H1 (cell line): ENCODE measurements around the gene UBE2F. TPM values are rescaled to one million over a fixed set of nuclear protein-coding genes. Genes with fewer than 3 reads are reported as not detected.

Experiments used
- CTCF ChIA-PET: fragments of 300-600 bp; sonication (Branson Sonifier 250); formaldehyde crosslinking; loops from one replicate; lab custom pipeline; 2021; ENCODE audit not compliant: partially characterized antibody; lab: Charles Lee
- POLR2A ChIA-PET: fragments of 300-600 bp; sonication (Branson Sonifier 250); formaldehyde crosslinking; loops from one replicate; lab custom pipeline; 2021; ENCODE audit warnings: inconsistent platforms; ENCODE audit not compliant: partially characterized antibody; lab: Charles Lee
- DNase-seq, 2 experiments: peaks; one replicate each; pipeline versions ENCODE4 v3.0.0 to v3.0.0-alpha.2; 2010 to 2022; ENCODE audit warnings: low spot score in 2 of 2, low read depth in 1 of 2, mixed read lengths in 1 of 2
- FAIRE-seq: peaks from 2 replicates; lab custom pipeline; 2011; peaks lifted over from hg19 to GRCh38; lab: Jason Lieb, UNC
- H2AFZ ChIP-seq: 2 replicates; pipeline ENCODE4 v1.8.1; 2012; ENCODE audit warnings: low read length, inconsistent platforms
- H2AK5ac ChIP-seq: 2 replicates; pipeline ENCODE4 v1.6.1; 2013; ENCODE audit warnings: low read depth, low read length
- H2BK120ac ChIP-seq: replicated peaks from 2 replicates; pipeline ENCODE3; 2013; ENCODE audit warnings: low read depth, low read length, inconsistent platforms
- H2BK12ac ChIP-seq: 2 replicates; pipeline ENCODE4 v1.6.1; 2013; ENCODE audit warnings: low read depth, low read length
- H2BK15ac ChIP-seq: 2 replicates; pipeline ENCODE4 v1.6.1; 2013; ENCODE audit warnings: low read length
- H2BK20ac ChIP-seq: 2 replicates; pipeline ENCODE4 v1.6.1; 2013; ENCODE audit warnings: low read length
- H2BK5ac ChIP-seq: 2 replicates; pipeline ENCODE4 v1.6.1; 2013; ENCODE audit warnings: low read depth, low read length
- H3K14ac ChIP-seq: 2 replicates; pipeline ENCODE4 v1.6.1; 2013; ENCODE audit warnings: inconsistent platforms; ENCODE audit not compliant: insufficient read length
- H3K18ac ChIP-seq: 2 replicates; pipeline ENCODE4 v1.6.1; 2013; ENCODE audit warnings: low read length; ENCODE audit errors: extremely low read depth
- H3K23ac ChIP-seq: 2 replicates; pipeline ENCODE4 v1.6.1; 2013; ENCODE audit warnings: inconsistent platforms; ENCODE audit not compliant: insufficient read length
- H3K23me2 ChIP-seq: 2 replicates; pipeline ENCODE4 v1.6.1; 2013; ENCODE audit warnings: low read depth, low read length
- H3K27ac ChIP-seq: 2 replicates; pipeline ENCODE4 v1.6.1; 2011; ENCODE audit warnings: low read depth, low read length, inconsistent platforms
- H3K27me3 ChIP-seq, 4 experiments: replicated peaks in 1 of 4; 1 replicate in 1 of 4; 2 replicates in 3 of 4; pipeline versions ENCODE4 v1.6.1 to v1.8.1; 2011 to 2013; ENCODE audit warnings: low read length in 3 of 4, mild to moderate bottlenecking in 3 of 4, inconsistent platforms in 2 of 4, mixed read lengths in 2 of 4, moderate library complexity in 1 of 4; ENCODE audit not compliant: control insufficient read depth in 3 of 4, insufficient read depth in 3 of 4; ENCODE audit errors: extremely low read depth in 1 of 4
- H3K36me3 ChIP-seq, 4 experiments: 2 replicates each; pipeline versions ENCODE4 v1.6.1 to v1.8.1; 2011 to 2013; ENCODE audit warnings: mild to moderate bottlenecking in 4 of 4, low read length in 3 of 4, moderate library complexity in 2 of 4, control low read depth in 1 of 4, inconsistent platforms in 1 of 4; ENCODE audit not compliant: insufficient read depth in 4 of 4, control insufficient read depth in 2 of 4
- H3K4ac ChIP-seq: replicated peaks from 2 replicates; pipeline ENCODE3; 2013; ENCODE audit warnings: low read length, low read depth, mixed read lengths, inconsistent platforms; ENCODE audit not compliant: insufficient read length
- H3K4me1 ChIP-seq, 4 experiments: replicated peaks in 1 of 4; 1 replicate in 1 of 4; 2 replicates in 3 of 4; pipeline versions ENCODE4 v1.6.1 to v1.8.1; 2011 to 2013; ENCODE audit warnings: low read length in 3 of 4, inconsistent platforms in 2 of 4, mixed read lengths in 1 of 4; ENCODE audit not compliant: insufficient read depth in 4 of 4, control insufficient read depth in 3 of 4
- H3K4me2 ChIP-seq, 2 experiments: 2 replicates each; pipeline versions ENCODE4 v1.6.1 to v1.8.1; 2011 to 2013; ENCODE audit warnings: low read depth in 2 of 2, low read length in 2 of 2, control low read depth in 1 of 2, inconsistent platforms in 1 of 2, mild to moderate bottlenecking in 1 of 2; ENCODE audit not compliant: insufficient read depth in 1 of 2
- H3K4me3 ChIP-seq, 4 experiments: fragments of 200-600, 300-600 bp in 1 of 4; sonication (generic), shearing (Covaris generic), sonication (Bioruptor Twin) in 1 of 4; 2 replicates each; pipeline versions ENCODE4 v1.5.1 to v1.8.1; 2011 to 2016; ENCODE audit warnings: low read length in 4 of 4, low read depth in 3 of 4, control low read depth in 2 of 4, inconsistent platforms in 2 of 4, mild to moderate bottlenecking in 2 of 4, mixed read lengths in 1 of 4, moderate library complexity in 1 of 4; ENCODE audit not compliant: insufficient read depth in 2 of 4; ENCODE audit errors: extremely low read depth in 1 of 4
- H3K56ac ChIP-seq: replicated peaks from 2 replicates; pipeline ENCODE3; 2013; ENCODE audit warnings: low read depth, mild to moderate bottlenecking, mixed read lengths, low read length, inconsistent platforms; ENCODE audit not compliant: insufficient read length
- H3K79me1 ChIP-seq: 2 replicates; pipeline ENCODE4 v1.6.1; 2013; ENCODE audit warnings: low read depth, low read length, control low read depth
- H3K79me2 ChIP-seq, 2 experiments: 2 replicates each; pipeline versions ENCODE4 v1.6.1 to v1.8.1; 2012 to 2013; ENCODE audit warnings: low read length in 2 of 2, mild to moderate bottlenecking in 2 of 2, inconsistent platforms in 1 of 2; ENCODE audit not compliant: insufficient read depth in 2 of 2, control insufficient read depth in 1 of 2
- H3K9ac ChIP-seq, 4 experiments: replicated peaks in 1 of 4; 1 replicate in 1 of 4; 2 replicates in 3 of 4; pipeline versions ENCODE4 v1.6.1 to v1.8.1; 2011 to 2013; ENCODE audit warnings: low read depth in 3 of 4, low read length in 3 of 4, control low read depth in 2 of 4, mild to moderate bottlenecking in 2 of 4, moderate library complexity in 2 of 4, inconsistent platforms in 1 of 4; ENCODE audit errors: extremely low read depth in 1 of 4
- H3K9me3 ChIP-seq, 2 experiments: 2 replicates each; pipeline versions ENCODE4 v1.6.1 to v1.8.1; 2012 to 2013; ENCODE audit warnings: mild to moderate bottlenecking in 2 of 2, moderate library complexity in 2 of 2, control low read depth in 1 of 2, inconsistent platforms in 1 of 2, low read depth in 1 of 2, low read length in 1 of 2, mixed read lengths in 1 of 2; ENCODE audit not compliant: insufficient read depth in 2 of 2
- H4K20me1 ChIP-seq, 2 experiments: replicated peaks in 1 of 2; 2 replicates each; pipeline versions ENCODE3 to v1.8.1; 2011 to 2013; ENCODE audit warnings: inconsistent platforms in 2 of 2, low read length in 2 of 2, mild to moderate bottlenecking in 1 of 2; ENCODE audit not compliant: insufficient read depth in 2 of 2, control insufficient read depth in 1 of 2
- H4K5ac ChIP-seq: 2 replicates; pipeline ENCODE4 v1.6.1; 2013; ENCODE audit warnings: low read length, low read depth, mixed read lengths, inconsistent platforms; ENCODE audit not compliant: insufficient read length
- H4K8ac ChIP-seq: 2 replicates; pipeline ENCODE4 v1.8.0; 2013; ENCODE audit warnings: mild to moderate bottlenecking, moderate library complexity, low read length, inconsistent platforms; ENCODE audit not compliant: insufficient read depth; ENCODE audit errors: extremely low read depth
- H4K91ac ChIP-seq: replicated peaks from 2 replicates; pipeline ENCODE3; 2013; ENCODE audit warnings: low read length, mixed read lengths, inconsistent platforms; ENCODE audit not compliant: insufficient read length
- ATF3 ChIP-seq: IDR thresholded peaks from 2 replicates; pipeline ENCODE4 v1.6.1; 2011; ENCODE audit warnings: low read depth, mild to moderate bottlenecking, low read length; ENCODE audit not compliant: insufficient read depth
- BACH1 ChIP-seq: IDR thresholded peaks from 2 replicates; pipeline ENCODE4 v1.6.1; 2012; ENCODE audit warnings: low read length, improper control_type of control experiment
- CHD1 ChIP-seq: IDR thresholded peaks from 2 replicates; pipeline ENCODE4 v1.6.1; 2012; ENCODE audit warnings: low read depth, low read length, improper control_type of control experiment
- KDM4A ChIP-seq: IDR thresholded peaks from one replicate; pipeline ENCODE4 v1.7.1; 2012; ENCODE audit warnings: low read depth, mild to moderate bottlenecking, moderate library complexity, low read length, inconsistent platforms; ENCODE audit not compliant: severe bottlenecking
- KDM5A ChIP-seq: fragments of 200-600 bp; IDR thresholded peaks from 2 replicates; pipeline ENCODE4 v1.7.1; 2012; ENCODE audit warnings: mild to moderate bottlenecking, low read length, inconsistent platforms, mixed read lengths
- MAX ChIP-seq: IDR thresholded peaks from 2 replicates; pipeline ENCODE4 v1.6.1; 2012; ENCODE audit warnings: inconsistent platforms
- NRF1 ChIP-seq: IDR thresholded peaks from 2 replicates; pipeline ENCODE4 v1.6.1; 2011; ENCODE audit warnings: mild to moderate bottlenecking, low read depth, low read length, improper control_type of control experiment
- POLR2AphosphoS5 ChIP-seq: IDR thresholded peaks from 2 replicates; pipeline ENCODE4 v1.6.1; 2011; ENCODE audit warnings: low read depth, low read length
- RNF2 ChIP-seq: fragments of 200-900, 300-1000 bp; sonication (generic); IDR thresholded peaks from 2 replicates; pipeline ENCODE4 v1.7.1; 2016; ENCODE audit warnings: borderline replicate concordance, low read depth, mild to moderate bottlenecking, antibody characterized with exemption, low read length; ENCODE audit not compliant: poor library complexity, severe bottlenecking; ENCODE audit errors: missing control alignments
- WGBS, 2 experiments: shearing (Covaris generic) in 1 of 2; methylation state at CpG; one replicate each; pipeline versions ENCODE4 v1.1.6 to v1.1.7; 2013 to 2015; ENCODE audit warnings: low lambda C conversion rate in 2 of 2, mixed read lengths in 2 of 2, inconsistent platforms in 1 of 2, low coverage in 1 of 2, missing lambda C conversion rate in 1 of 2; ENCODE audit not compliant: insufficient replicate concordance in 2 of 2, insufficient coverage in 1 of 2, insufficient read length in 1 of 2; ENCODE audit errors: extremely low coverage in 1 of 2, missing lambda C conversion rate in 1 of 2; 5-methylcytosine and 5-hydroxymethylcytosine counted together
- polyA plus RNA-seq, 7 experiments: library from polyadenylated mRNA; depleted of rRNA in 3 of 7; stranded (reverse) in 5 of 7; unstranded in 2 of 7; fragments of >200 nt in 5 of 7; fragments of 200-250 nt in 2 of 7; gene quantifications; 1 replicate in 5 of 7; 2 replicates in 1 of 7; 4 replicates in 1 of 7; pipeline versions ENCODE4 v1.2.1 to v1.2.3, GENCODE V29; 2011 to 2013; ENCODE audit warnings: missing spikeins in 2 of 7, mixed read lengths in 2 of 7
- total RNA-seq: library from RNA; stranded (reverse); fragmentation: NEBNext Ultra II Directional; extraction: Animal tissue kit (Norgen Biotek cat#: 25700); gene quantifications from 2 replicates; pipeline ENCODE4 v1.2.1, GENCODE V29; 2021

UBE2F gene
- total and polyA plus RNA-seq, 2 of the 8 experiments (the other 6 are each of a cell fraction or from before 2014, with no cell fraction given) = 43.3 to 59.8 TPM

DNA sequence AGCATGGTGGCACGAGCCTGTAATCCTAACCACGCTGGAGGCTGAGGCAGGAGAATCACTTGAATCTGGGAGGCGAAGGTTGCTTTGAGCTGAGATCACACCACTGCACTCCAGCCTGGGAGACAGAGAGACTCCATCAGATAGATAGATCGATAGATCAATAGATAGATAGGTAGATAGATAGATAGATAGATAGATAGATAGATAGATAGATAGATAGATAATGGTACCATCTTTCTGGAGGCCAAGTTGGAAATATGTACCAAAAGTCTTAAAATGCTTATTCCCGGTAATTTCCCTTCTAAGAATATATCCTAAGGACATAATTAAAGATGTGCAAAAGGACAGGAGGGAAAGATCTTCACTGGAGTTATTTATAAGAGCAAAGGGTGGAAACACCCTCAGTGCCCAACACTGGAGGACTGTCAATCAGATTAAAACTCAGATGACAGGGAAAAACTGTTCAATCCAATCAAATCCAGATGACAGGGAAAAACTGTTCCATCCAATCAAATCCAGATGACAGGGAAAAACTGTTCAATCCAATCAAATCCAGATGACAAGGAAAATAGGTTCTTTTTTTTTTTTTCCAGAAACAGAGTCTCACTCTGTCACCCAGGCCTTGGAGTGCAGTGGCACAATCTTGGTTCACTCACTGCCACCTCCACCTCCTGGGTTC lies 49.0 kb upstream of the UBE2F start:
- Histone ChIP-seq H3K27ac (no peak overlapping the region), H2BK120ac (no peak overlapping the region), H2BK5ac (no peak overlapping the region), H3K79me2 (no peaks in the 10 kb centered on the region), H3K4me1 (0 out of 7 replicates have a peak, but pooled peaks cover 0 to under 1% (median 0%) of the 10 kb centered on the region in 4 experiments), H2BK20ac (no peak overlapping the region), H2BK12ac (no peak overlapping the region), H3K23me2 (no peaks in the 10 kb centered on the region), H3K23ac (no peak overlapping the region), H2AFZ (no peak overlapping the region), H4K91ac (no peak overlapping the region), H3K9ac (no peak overlapping the region), H3K4me2 (no peak overlapping the region), H4K8ac (no peak overlapping the region), H2AK5ac (no peak overlapping the region), H3K27me3 (no peaks in the 10 kb centered on the region; a peak in 2 of 7 replicates), H4K5ac (no peak overlapping the region), H4K20me1 (peaks cover 0 to 3% of the 10 kb centered on the region in 2 experiments), H3K36me3 (no peaks in the 10 kb centered on the region), H3K14ac (no peak overlapping the region), H3K18ac (no peak overlapping the region), H3K56ac (no peak overlapping the region), H3K9me3 (no peaks in the 10 kb centered on the region), H3K4ac (no peak overlapping the region), H2BK15ac (no peak overlapping the region), H3K4me3 (no peak overlapping the region), H3K79me1 (no peaks in the 10 kb centered on the region)
- POLR2A ChIA-PET = no interaction called here
- FAIRE-seq (no peak), DNase-seq (no peak)
- 86% methylated on average over 5 of the region's 5 CpGs; no CpG with 5 or more reads in 1 of the 2 experiments for WGBS, 2 experiments
- CTCF ChIA-PET = interaction anchor here (0.7 to 0.9 kb wide), 2 partner anchors 37 to 141 kb away, joined by 3 read pairs; no protein-coding TSS in a partner anchor
- no peak for TF ChIP-seq NRF1
- TF ChIP-seq KDM5A = no peak
- TF ChIP-seq POLR2AphosphoS5 = no peak
- no peak for TF ChIP-seq MAX
- no peak for TF ChIP-seq CHD1
- no peak for TF ChIP-seq KDM4A
- TF ChIP-seq ATF3 = no peak
- no peak for TF ChIP-seq BACH1
- no peak for TF ChIP-seq RNF2
